GM10266 (cell line): ENCODE results near the gene TMEM138.

Experiments used
- DNase-seq: peaks from one replicate; pipeline ENCODE4 v3.0.0; 2012; ENCODE audit errors: extremely low spot score
- TF ChIP-seq, protein P1 (sequence below): IDR thresholded peaks from 2 replicates; pipeline ENCODE4 v1.5.1; 2012; ENCODE audit warnings: mild to moderate bottlenecking, low read depth; ENCODE audit not compliant: control insufficient read depth, insufficient read depth; ENCODE audit errors: missing control alignments

Gene TMEM138

DNA sequence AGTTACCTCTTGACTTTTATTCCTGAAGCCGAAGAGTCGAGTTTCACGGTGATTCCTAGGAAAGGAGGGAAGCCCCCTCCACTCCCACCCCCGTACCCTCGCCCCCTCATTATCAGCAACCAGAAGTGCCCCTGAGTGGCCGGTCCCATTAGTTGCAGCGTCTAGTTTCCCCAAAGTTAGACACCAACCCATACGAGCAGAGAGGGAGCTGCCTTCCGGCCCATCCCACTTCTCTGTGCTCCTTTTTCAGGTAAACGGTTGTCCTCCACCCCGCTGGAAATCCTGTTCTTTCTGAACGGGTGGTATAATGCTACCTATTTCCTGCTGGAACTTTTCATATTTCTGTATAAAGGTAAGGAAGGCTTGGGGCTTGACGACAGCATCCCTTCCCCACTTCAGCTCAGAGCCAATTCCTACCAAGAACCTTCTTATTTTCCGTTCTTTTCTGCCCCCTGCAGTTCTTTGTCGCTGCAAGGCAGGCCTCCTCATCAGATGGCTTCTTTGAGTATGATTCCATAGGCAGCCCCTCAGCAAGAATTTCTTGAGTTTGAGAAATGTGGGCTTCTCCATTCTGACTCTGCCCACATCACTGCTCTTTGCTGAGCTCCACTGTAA is 30.9 kb downstream of the TMEM138 start:
- TF ChIP-seq, protein P1, sequence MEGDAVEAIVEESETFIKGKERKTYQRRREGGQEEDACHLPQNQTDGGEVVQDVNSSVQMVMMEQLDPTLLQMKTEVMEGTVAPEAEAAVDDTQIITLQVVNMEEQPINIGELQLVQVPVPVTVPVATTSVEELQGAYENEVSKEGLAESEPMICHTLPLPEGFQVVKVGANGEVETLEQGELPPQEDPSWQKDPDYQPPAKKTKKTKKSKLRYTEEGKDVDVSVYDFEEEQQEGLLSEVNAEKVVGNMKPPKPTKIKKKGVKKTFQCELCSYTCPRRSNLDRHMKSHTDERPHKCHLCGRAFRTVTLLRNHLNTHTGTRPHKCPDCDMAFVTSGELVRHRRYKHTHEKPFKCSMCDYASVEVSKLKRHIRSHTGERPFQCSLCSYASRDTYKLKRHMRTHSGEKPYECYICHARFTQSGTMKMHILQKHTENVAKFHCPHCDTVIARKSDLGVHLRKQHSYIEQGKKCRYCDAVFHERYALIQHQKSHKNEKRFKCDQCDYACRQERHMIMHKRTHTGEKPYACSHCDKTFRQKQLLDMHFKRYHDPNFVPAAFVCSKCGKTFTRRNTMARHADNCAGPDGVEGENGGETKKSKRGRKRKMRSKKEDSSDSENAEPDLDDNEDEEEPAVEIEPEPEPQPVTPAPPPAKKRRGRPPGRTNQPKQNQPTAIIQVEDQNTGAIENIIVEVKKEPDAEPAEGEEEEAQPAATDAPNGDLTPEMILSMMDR, result peak; percentile 38

DNA sequence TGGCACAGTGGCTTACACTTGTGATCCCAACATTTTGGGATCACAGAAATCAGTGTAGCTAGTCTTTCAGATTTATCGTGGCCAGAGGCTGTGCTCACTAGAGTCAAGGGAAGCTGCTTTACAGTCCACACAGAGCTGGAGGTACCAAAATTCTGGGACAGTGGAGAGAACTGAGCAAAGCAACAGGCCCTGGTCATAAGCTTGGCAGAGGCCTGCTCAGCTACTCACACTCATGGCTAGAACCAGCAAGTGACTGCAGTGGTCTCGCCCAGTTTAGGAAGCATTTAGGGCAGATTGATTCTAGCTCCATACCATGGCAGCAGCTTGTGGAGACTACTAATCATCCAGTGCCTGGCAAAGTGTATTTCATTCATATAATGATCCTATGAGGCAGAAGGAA is 39.0 kb downstream of the TMEM138 start:
- DNase-seq, result no peak
- TF ChIP-seq, protein P1, result no peak

More for the DNA sequence above, 30.9 kb downstream of the TMEM138 start:
- DNase-seq, result peak; percentile 42

DNA sequence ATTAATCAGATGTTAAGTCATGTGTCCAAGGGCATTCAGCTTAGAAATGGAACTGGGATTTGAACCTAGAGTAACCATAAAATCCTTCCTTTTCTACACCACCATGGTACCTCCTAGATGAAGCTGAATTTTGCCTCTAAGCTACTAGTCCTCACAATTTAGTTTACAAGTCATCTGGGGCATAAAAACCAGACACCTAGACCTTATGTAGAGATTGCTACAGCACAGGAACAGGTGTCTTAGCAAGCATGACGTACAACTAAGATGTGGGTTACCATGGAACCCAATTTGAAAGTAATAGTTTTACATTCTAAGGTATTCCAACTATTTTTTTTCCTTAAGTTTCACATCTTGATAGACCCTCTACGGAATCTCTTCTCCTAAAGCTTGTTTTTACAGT is 39.4 kb downstream of the TMEM138 start:
- DNase-seq, result no peak
- TF ChIP-seq, protein P1, result no peak

DNA sequence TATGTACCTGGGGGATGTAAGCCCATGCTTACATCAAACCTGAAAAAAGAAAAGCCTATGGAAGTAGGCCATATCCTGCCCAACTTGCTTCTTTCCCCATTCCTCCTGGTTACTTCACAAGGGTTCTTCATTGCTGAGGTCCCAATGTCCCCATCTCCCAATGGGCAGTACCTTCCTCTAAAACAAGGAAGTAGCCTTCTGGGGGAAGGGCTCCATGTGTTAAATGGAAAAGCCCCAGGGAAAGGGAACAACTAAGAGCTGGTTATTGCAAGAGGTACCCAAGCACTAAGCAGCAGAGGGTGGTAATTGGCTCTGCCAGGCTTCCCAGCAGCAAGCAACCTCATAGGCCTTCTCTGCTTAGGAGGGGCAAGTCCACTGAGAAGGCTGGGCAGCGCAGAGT is 41.5 kb downstream of the TMEM138 start:
- TF ChIP-seq, protein P1, result no peak
- DNase-seq, result no peak

DNA sequence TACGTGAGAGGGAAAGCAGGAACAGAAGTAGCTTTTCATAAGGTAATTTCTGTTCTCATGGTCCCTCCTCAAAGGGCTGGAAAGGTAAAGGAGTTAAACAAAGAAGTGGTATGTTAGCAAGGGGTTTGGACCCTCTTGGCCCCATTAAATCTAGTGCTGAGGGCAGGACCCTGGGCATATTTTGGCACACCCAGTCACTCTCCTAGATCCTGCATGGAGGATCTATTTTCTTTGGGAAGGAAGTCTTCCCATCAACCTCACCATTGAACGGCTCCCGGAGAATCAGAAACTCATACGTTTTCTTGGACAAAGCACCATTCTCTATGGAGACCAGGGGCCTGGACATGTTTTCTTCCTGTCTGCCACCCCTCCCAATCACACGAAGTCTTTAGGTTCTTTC is 41.9 kb downstream of the TMEM138 start:
- TF ChIP-seq, protein P1, result no peak
- no peak for DNase-seq

DNA sequence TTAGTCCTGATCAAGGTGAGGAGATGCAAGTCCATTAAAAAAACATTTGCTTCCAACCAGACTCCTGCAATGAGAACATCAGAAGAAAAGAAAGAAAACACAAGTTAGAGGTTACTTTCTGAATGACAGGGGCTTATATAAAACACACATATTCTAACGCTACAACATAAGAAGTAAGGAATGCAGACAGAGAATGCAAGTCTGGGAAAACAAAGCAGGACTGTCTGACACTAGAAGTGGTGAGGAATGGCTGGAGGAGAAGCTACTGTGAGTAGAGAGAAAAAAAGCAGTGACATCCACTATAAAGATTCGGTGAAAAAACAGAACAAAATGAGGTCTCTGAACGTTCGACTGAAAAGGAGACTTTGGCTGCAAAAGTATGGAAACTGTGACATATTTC is 42.5 kb downstream of the TMEM138 start:
- DNase-seq, result no peak
- TF ChIP-seq, protein P1, result no peak

DNA sequence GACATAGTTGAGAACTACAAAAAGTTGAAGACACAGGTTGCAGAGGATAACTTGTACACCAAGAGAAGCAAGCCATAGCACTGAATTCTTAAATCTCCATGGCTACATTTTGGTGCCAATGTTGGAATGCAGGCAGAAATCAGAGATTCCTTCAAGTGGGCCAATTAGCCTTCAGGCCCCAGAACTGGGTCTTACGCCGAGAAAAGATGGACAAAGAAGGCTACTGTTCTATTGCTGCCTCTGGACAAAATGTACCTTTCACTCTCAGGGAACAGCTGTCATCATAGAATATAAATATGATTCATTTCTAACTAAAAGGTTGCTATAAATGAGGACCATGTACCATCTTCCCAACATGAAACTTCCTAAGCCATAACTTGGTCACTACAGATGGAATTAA is 43.9 kb downstream of the TMEM138 start:
- DNase-seq, result no peak
- TF ChIP-seq, protein P1, result no peak
